Caco-2 (cell line): ENCODE results near the gene ZNF839. TPM values are rescaled to one million over a fixed set of nuclear protein-coding genes. Genes with fewer than 3 reads are reported as not detected.
"Not testable (repeated sequence)": the region's sequence is repeated elsewhere in the genome, so short reads cannot be mapped to it uniquely, and the experiment has no call there.

Source experiments
- BruUV-seq: library from RNA; stranded (reverse); fragments of 400-500 nt; replicated peaks from 2 replicates; lab custom pipeline; 2021; lab: Mats Ljungman, UMichigan
- CTCF ChIA-PET: fragments of 300-600 bp; sonication (Branson Sonifier 250); formaldehyde crosslinking; loops from one replicate; lab custom pipeline; 2022; ENCODE audit warnings: antibody characterized with exemption; lab: Charles Lee
- POLR2A ChIA-PET: fragments of 300-600 bp; sonication (Branson Sonifier 250); formaldehyde crosslinking; loops from one replicate; lab custom pipeline; 2022; ENCODE audit warnings: antibody characterized with exemption; lab: Charles Lee
- DNase-seq, 2 experiments: peaks; one replicate each; pipeline versions ENCODE4 v3.0.0 to v3.0.0-alpha.2; 2020 to 2022
- H3K27me3 ChIP-seq: replicated peaks from 2 replicates; pipeline ENCODE4 v1.6.0; 2011; ENCODE audit warnings: low read length; ENCODE audit not compliant: control insufficient read depth, insufficient read depth
- H3K36me3 ChIP-seq: 2 replicates; pipeline ENCODE4 v1.5.1; 2011; ENCODE audit warnings: low read length; ENCODE audit not compliant: control insufficient read depth, insufficient read depth
- H3K4me1 ChIP-seq: fragments of 250-450 bp; sonication (Bioruptor Pico); 2 replicates; pipeline ENCODE4 v1.5.1; 2020; ENCODE audit warnings: mild to moderate bottlenecking
- H3K4me3 ChIP-seq: 2 replicates; pipeline ENCODE4 v1.5.1; 2011; ENCODE audit warnings: low read depth, mild to moderate bottlenecking, control low read depth, low read length
- H3K9me3 ChIP-seq: fragments of 250-450 bp; sonication (Bioruptor Pico); 2 replicates; pipeline ENCODE4 v1.5.1; 2020; ENCODE audit warnings: mild to moderate bottlenecking, moderate library complexity
- H3K27ac Mint-ChIP-seq: one replicate; pipeline ENCODE4 v1.8.0; 2022; ENCODE audit warnings: mixed read lengths; ENCODE audit not compliant: unreplicated experiment
- H3K27me3 Mint-ChIP-seq: one replicate; pipeline ENCODE4 v1.8.0; 2022; ENCODE audit warnings: mixed read lengths; ENCODE audit not compliant: insufficient read depth, unreplicated experiment
- H3K36me3 Mint-ChIP-seq: one replicate; pipeline ENCODE4 v1.8.0; 2022; ENCODE audit warnings: mild to moderate bottlenecking, mixed read lengths; ENCODE audit not compliant: insufficient read depth, unreplicated experiment
- H3K4me1 Mint-ChIP-seq: one replicate; pipeline ENCODE4 v1.8.0; 2022; ENCODE audit warnings: low read depth, mixed read lengths; ENCODE audit not compliant: unreplicated experiment
- H3K4me3 Mint-ChIP-seq: one replicate; pipeline ENCODE4 v1.8.0; 2022; ENCODE audit warnings: mild to moderate bottlenecking, moderate library complexity, mixed read lengths; ENCODE audit not compliant: unreplicated experiment
- H3K9me3 Mint-ChIP-seq: one replicate; pipeline ENCODE4 v1.8.0; 2022; ENCODE audit warnings: mixed read lengths; ENCODE audit not compliant: unreplicated experiment
- intact Hi-C: fragments of 100-400 bp; cut with micrococcal nuclease; formaldehyde crosslinking; loops from one replicate; pipeline ENCODE4 v1.10.0; 2022; ENCODE audit not compliant: unreplicated experiment
- total RNA-seq: library from RNA; stranded (reverse); gene quantifications from 2 replicates; pipeline ENCODE4 v1.2.3, GENCODE V29; 2022
- TF ChIP-seq, protein P1 (sequence below), 2 experiments: fragments of 200-600 bp in 1 of 2; IDR thresholded peaks; 1 replicate in 1 of 2; 2 replicates in 1 of 2; pipeline versions ENCODE4 v1.5.1 to v1.8.0; 2011 to 2022; ENCODE audit warnings: antibody characterized with exemption in 1 of 2, control low read depth in 1 of 2, inconsistent platforms in 1 of 2, low read depth in 1 of 2, low read length in 1 of 2, mild to moderate bottlenecking in 1 of 2, moderate library complexity in 1 of 2; ENCODE audit not compliant: insufficient read depth in 1 of 2, severe bottlenecking in 1 of 2, unreplicated experiment in 1 of 2

ZNF839 gene
- total RNA-seq, 1 experiment from 2014 or later = 11.9 TPM

DNA sequence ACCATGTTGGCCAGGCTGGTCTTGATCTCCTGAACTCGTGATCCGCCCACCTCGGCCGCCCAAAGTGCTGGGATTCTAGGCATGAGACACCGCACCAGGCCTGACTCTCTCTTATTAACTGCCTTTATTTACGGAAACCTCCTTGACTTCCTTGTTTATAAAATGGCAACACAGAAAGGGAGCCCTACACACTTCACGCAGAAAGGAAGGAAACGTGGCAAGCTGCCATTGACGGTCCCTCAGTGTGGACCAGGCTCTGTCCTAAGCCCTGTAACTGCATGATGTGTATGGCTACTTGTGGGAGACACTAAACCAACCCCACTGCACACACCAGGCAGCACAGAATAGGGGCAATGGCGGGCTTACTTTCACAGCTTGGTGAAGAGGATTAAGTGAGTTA, 31.5 kb downstream of the ZNF839 start:
- H3K4me3 Mint-ChIP-seq = no peak overlapping the region
- H3K9me3 Mint-ChIP-seq = no peaks in the 10 kb centered on the region
- TF ChIP-seq, protein P1, sequence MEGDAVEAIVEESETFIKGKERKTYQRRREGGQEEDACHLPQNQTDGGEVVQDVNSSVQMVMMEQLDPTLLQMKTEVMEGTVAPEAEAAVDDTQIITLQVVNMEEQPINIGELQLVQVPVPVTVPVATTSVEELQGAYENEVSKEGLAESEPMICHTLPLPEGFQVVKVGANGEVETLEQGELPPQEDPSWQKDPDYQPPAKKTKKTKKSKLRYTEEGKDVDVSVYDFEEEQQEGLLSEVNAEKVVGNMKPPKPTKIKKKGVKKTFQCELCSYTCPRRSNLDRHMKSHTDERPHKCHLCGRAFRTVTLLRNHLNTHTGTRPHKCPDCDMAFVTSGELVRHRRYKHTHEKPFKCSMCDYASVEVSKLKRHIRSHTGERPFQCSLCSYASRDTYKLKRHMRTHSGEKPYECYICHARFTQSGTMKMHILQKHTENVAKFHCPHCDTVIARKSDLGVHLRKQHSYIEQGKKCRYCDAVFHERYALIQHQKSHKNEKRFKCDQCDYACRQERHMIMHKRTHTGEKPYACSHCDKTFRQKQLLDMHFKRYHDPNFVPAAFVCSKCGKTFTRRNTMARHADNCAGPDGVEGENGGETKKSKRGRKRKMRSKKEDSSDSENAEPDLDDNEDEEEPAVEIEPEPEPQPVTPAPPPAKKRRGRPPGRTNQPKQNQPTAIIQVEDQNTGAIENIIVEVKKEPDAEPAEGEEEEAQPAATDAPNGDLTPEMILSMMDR (IDR thresholded peaks at IDR 0.05; ENCODE audit: insufficient read depth in 1 of 2, low read depth in 1 of 2, low read length in 1 of 2, severe bottlenecking in 1 of 2, unreplicated experiment in 1 of 2) = no peak
- ChIA-PET CTCF (no interaction called here), POLR2A (interaction anchor here (0.6 kb wide), 1 partner anchor 159 kb away, joined by 4 read pairs; no protein-coding TSS in a partner anchor)
- no peak overlapping the region for H3K27ac Mint-ChIP-seq
- H3K27me3 Mint-ChIP-seq = no peaks in the 10 kb centered on the region
- H3K4me1 ChIP-seq = no peaks in the 10 kb centered on the region
- BruUV-seq = no TSS peak
- intact Hi-C loops = no loop called here
- DNase-seq = no peak
- no peaks in the 10 kb centered on the region for H3K36me3 ChIP-seq
- no peaks in the 10 kb centered on the region for H3K27me3 ChIP-seq
- H3K9me3 ChIP-seq = no peaks in the 10 kb centered on the region
- no peak overlapping the region for H3K4me3 ChIP-seq
- no peaks in the 10 kb centered on the region for H3K4me1 Mint-ChIP-seq
- peaks cover 26% of the 10 kb centered on the region for H3K36me3 Mint-ChIP-seq

GRCh38 chr14:102351593-102351992, 32.0 kb downstream of the ZNF839 start:
- BruUV-seq, H3K27ac Mint-ChIP-seq, H3K27me3 Mint-ChIP-seq, H3K9me3 ChIP-seq, intact Hi-C loops, H3K4me3 ChIP-seq, H3K4me1 Mint-ChIP-seq, H3K36me3 ChIP-seq, H3K9me3 Mint-ChIP-seq, CTCF ChIA-PET, H3K4me1 ChIP-seq, H3K4me3 Mint-ChIP-seq, DNase-seq, POLR2A ChIA-PET, H3K27me3 ChIP-seq: not testable (repeated sequence)
- H3K36me3 Mint-ChIP-seq = peaks cover 26% of the 10 kb centered on the region

- TF ChIP-seq, protein P1 (IDR thresholded peaks at IDR 0.05; ENCODE audit: insufficient read depth in 1 of 2, low read depth in 1 of 2, low read length in 1 of 2, severe bottlenecking in 1 of 2, unreplicated experiment in 1 of 2) = no peak
- POLR2A ChIA-PET = no interaction called here
These were observed 32.7 kb downstream of the ZNF839 start for GRCh38 chr14:102352213-102352612.

More at GRCh38 chr14:102352213-102352612, 32.7 kb downstream of the ZNF839 start:
- Mint-ChIP-seq H3K36me3 (peaks cover 26% of the 10 kb centered on the region), H3K4me1 (no peaks in the 10 kb centered on the region), H3K9me3 (no peaks in the 10 kb centered on the region), H3K27me3 (no peaks in the 10 kb centered on the region), H3K27ac (no peak overlapping the region), H3K4me3 (no peak overlapping the region)
- CTCF ChIA-PET = no interaction called here
- no peak for DNase-seq
- no peaks in the 10 kb centered on the region for H3K9me3 ChIP-seq
- H3K4me1 ChIP-seq = no peaks in the 10 kb centered on the region
- H3K4me3 ChIP-seq = no peak overlapping the region
- H3K27me3 ChIP-seq = no peaks in the 10 kb centered on the region
- H3K36me3 ChIP-seq = no peaks in the 10 kb centered on the region
- BruUV-seq = no TSS peak
- intact Hi-C loops = no loop called here
